HepG2 (cell line): Measurements from ENCODE around the gene KLHDC8B. TPM values are rescaled to one million over a fixed set of nuclear protein-coding genes. Genes with fewer than 3 reads are reported as not detected.
"Not testable (repeated sequence)": the region's sequence is repeated elsewhere in the genome, so short reads cannot be mapped to it uniquely, and the experiment has no call there.

ENCODE experiments used
- ATM ChIP-seq: fragments of 450-650 bp; IDR thresholded peaks from 2 replicates; pipeline ENCODE4 v1.7.1; 2017; ENCODE audit warnings: mild to moderate bottlenecking, borderline replicate concordance
- FOXK1 ChIP-seq: sonication (generic); formaldehyde crosslinking; IDR thresholded peaks from 2 replicates; pipeline ENCODE4 v1.4.0; 2020; ENCODE audit warnings: low read depth, missing genetic modification reagents, borderline replicate concordance
- HMG20A ChIP-seq: IDR thresholded peaks from 2 replicates; pipeline ENCODE4 v1.6.1; 2016; ENCODE audit warnings: borderline replicate concordance
- HNF1B ChIP-seq: sonication (generic); formaldehyde crosslinking; IDR thresholded peaks from 2 replicates; pipeline ENCODE4 v1.5.1; 2020; ENCODE audit warnings: mild to moderate bottlenecking, moderate library complexity, missing genetic modification reagents
- KDM4B ChIP-seq: sonication (generic); formaldehyde crosslinking; IDR thresholded peaks from 2 replicates; pipeline ENCODE4 v1.4.0; 2020; ENCODE audit warnings: missing genetic modification reagents
- MAFF ChIP-seq: IDR thresholded peaks from 2 replicates; pipeline ENCODE4 v1.6.1; 2011; ENCODE audit warnings: low read depth, low read length, improper control_type of control experiment
- MIXL1 ChIP-seq: IDR thresholded peaks from 2 replicates; pipeline ENCODE4 v1.6.1; 2016
- NR2F6 ChIP-seq, 2 experiments: IDR thresholded peaks; 2 replicates each; pipeline ENCODE4 v1.6.1; 2016; ENCODE audit warnings: antibody characterized with exemption in 1 of 2, mild to moderate bottlenecking in 1 of 2
- POGZ ChIP-seq: sonication (generic); formaldehyde crosslinking; IDR thresholded peaks from 2 replicates; pipeline ENCODE4 v1.4.0; 2020; ENCODE audit warnings: mild to moderate bottlenecking, missing genetic modification reagents
- SIX1 ChIP-seq: sonication (generic); formaldehyde crosslinking; IDR thresholded peaks from 2 replicates; pipeline ENCODE4 v1.4.0; 2020; ENCODE audit warnings: missing genetic modification reagents, borderline replicate concordance
- SP1 ChIP-seq, 2 experiments: fragments of 450-650 bp in 1 of 2; sonication (generic) in 1 of 2; formaldehyde crosslinking in 1 of 2; IDR thresholded peaks; 2 replicates each; pipeline versions ENCODE4 v1.4.0 to v1.6.1; 2016 to 2020; ENCODE audit warnings: missing genetic modification reagents in 1 of 2
- TEAD3 ChIP-seq: optimal IDR thresholded peaks from 2 replicates; pipeline ENCODE3; 2016; ENCODE audit warnings: borderline replicate concordance
- THRA ChIP-seq: sonication (generic); formaldehyde crosslinking; IDR thresholded peaks from 2 replicates; pipeline ENCODE4 v1.4.0; 2020; ENCODE audit warnings: missing genetic modification reagents, borderline replicate concordance
- ZBTB20 ChIP-seq: sonication (generic); formaldehyde crosslinking; IDR thresholded peaks from 2 replicates; pipeline ENCODE4 v1.8.1; 2023; ENCODE audit warnings: missing genetic modification reagents, low read depth, mild to moderate bottlenecking, borderline replicate concordance
- ZFP36L1 ChIP-seq: sonication (generic); formaldehyde crosslinking; IDR thresholded peaks from 2 replicates; pipeline ENCODE4 v1.8.0; 2022; ENCODE audit warnings: mild to moderate bottlenecking, missing genetic modification reagents, moderate library complexity
- ZNF350 ChIP-seq: sonication (generic); formaldehyde crosslinking; IDR thresholded peaks from 2 replicates; pipeline ENCODE4 v1.4.0; 2020; ENCODE audit warnings: mild to moderate bottlenecking, low read depth, missing genetic modification reagents, borderline replicate concordance
- ZNF501 ChIP-seq: sonication (generic); formaldehyde crosslinking; IDR thresholded peaks from 2 replicates; pipeline ENCODE4 v1.5.1; 2020; ENCODE audit warnings: mild to moderate bottlenecking, moderate library complexity, missing genetic modification reagents
- ZNF580 ChIP-seq: IDR thresholded peaks from 2 replicates; pipeline ENCODE4 v1.6.1; 2016; ENCODE audit warnings: low read depth, borderline replicate concordance
- ZNF772 ChIP-seq: sonication (generic); formaldehyde crosslinking; IDR thresholded peaks from 2 replicates; pipeline ENCODE4 v1.5.0; 2020; ENCODE audit warnings: mild to moderate bottlenecking, missing genetic modification reagents
- ZNF781 ChIP-seq: sonication (generic); formaldehyde crosslinking; IDR thresholded peaks from 2 replicates; pipeline ENCODE4 v1.5.1; 2020; ENCODE audit warnings: borderline replicate concordance, mild to moderate bottlenecking, missing genetic modification reagents; ENCODE audit errors: not compliant biosample characterization
- ZNF878 ChIP-seq: sonication (generic); formaldehyde crosslinking; IDR thresholded peaks from 2 replicates; pipeline ENCODE4 v1.8.1; 2023; ENCODE audit warnings: mild to moderate bottlenecking, missing genetic modification reagents, moderate library complexity
- polyA plus RNA-seq, 8 experiments: library from polyadenylated mRNA; depleted of rRNA in 3 of 8; stranded (reverse) in 7 of 8; unstranded in 1 of 8; fragments of >200 nt; fragmentation: Illumina TruSeq in 4 of 8; extraction: Trizol in 4 of 8; gene quantifications; 2 replicates each; pipeline versions ENCODE4 v1.2.1 to v1.2.3, GENCODE V29; 2011 to 2016; ENCODE audit warnings: low read depth in 4 of 8, missing spikeins in 1 of 8, mixed read lengths in 1 of 8; ENCODE audit not compliant: insufficient read depth in 1 of 8
- total RNA-seq, 5 experiments: library from RNA; depleted of rRNA; stranded (reverse); fragments of >200 nt; fragmentation: Illumina TruSeq; extraction: Trizol; gene quantifications; 2 replicates each; pipeline ENCODE4 v1.2.3, GENCODE V29; 2016; ENCODE audit warnings: low read depth in 1 of 5

The KLHDC8B gene
- total and polyA plus RNA-seq, 2 of the 13 experiments (the other 11 are each of a cell fraction or from before 2014, with no cell fraction given) = 17.2 to 17.8 TPM

- TF ChIP-seq ZNF580 (CRISPR knock-in tag) (peak; percentile 67; the same call in 1 of the 2 replicates), ZFP36L1 (CRISPR knock-in tag) (peak; percentile 72; the same call in 1 of the 2 replicates), FOXK1 (CRISPR knock-in tag) (peak; percentile 49; the same call in 1 of the 2 replicates), THRA (CRISPR knock-in tag) (0 out of 2 replicates have a peak, but pooled peaks have one; percentile 53), ZBTB20 (CRISPR knock-in tag) (peak; percentile 48; the same call in 1 of the 2 replicates), ZNF878 (peak; percentile 83; the same call in 1 of the 2 replicates), NR2F6 (IDR thresholded peaks at IDR 0.05) (peak; percentile 74), NR2F6 (CRISPR knock-in tag; IDR thresholded peaks at IDR 0.05) (peak; percentile 88), ATM (peak; percentile 97), ZNF501 (CRISPR knock-in tag) (peak; percentile 86; the same call in 1 of the 2 replicates), KDM4B (CRISPR knock-in tag) (peak; percentile 75; the same call in 1 of the 2 replicates), MAFF (peak; percentile 95), HNF1B (CRISPR knock-in tag) (peak; percentile 85), ZNF772 (CRISPR knock-in tag) (peak; percentile 84; the same call in 1 of the 2 replicates), SIX1 (CRISPR knock-in tag) (peak; percentile 53; the same call in 1 of the 2 replicates), TEAD3 (CRISPR knock-in tag) (peak; percentile 95), POGZ (CRISPR knock-in tag) (peak; percentile 75; the same call in 1 of the 2 replicates), HMG20A (CRISPR knock-in tag) (peak; percentile 79; the same call in 1 of the 2 replicates), MIXL1 (peak; percentile 59; the same call in 1 of the 2 replicates), ZNF350 (peak; percentile 71; the same call in 1 of the 2 replicates), ZNF781 (CRISPR knock-in tag) (peak; percentile 53), SP1 (CRISPR knock-in tag; IDR thresholded peaks at IDR 0.05) (peak; percentile 36; the same call in 1 of the 2 replicates)
- not testable (repeated sequence) for TF ChIP-seq SP1 (IDR thresholded peaks at IDR 0.05)
These were observed 47.1 kb downstream of the KLHDC8B start (continued) for GRCh38 chr3:49218471-49218989.
